Endothelial cell of umbilical vein (primary cell): ENCODE measurements around the gene FMN1.

Experiments
- CTCF ChIP-seq, 2 donors: IDR thresholded peaks; 1 replicate in 1 of 2; 2 replicates in 1 of 2; pipeline ENCODE4 v1.5.1; 2011; ENCODE audit warnings: low read length in 2 of 2, mild to moderate bottlenecking in 2 of 2, moderate library complexity in 2 of 2, control low read depth in 1 of 2, inconsistent platforms in 1 of 2, low read depth in 1 of 2; ENCODE audit not compliant: insufficient read depth in 1 of 2; ENCODE audit errors: extremely low read depth in 1 of 2
- EZH2 ChIP-seq: IDR thresholded peaks from 2 replicates; pipeline ENCODE4 v1.6.1; 2012; ENCODE audit warnings: borderline replicate concordance, low read depth, mild to moderate bottlenecking, moderate library complexity, low read length, inconsistent platforms; ENCODE audit not compliant: severe bottlenecking
- JUN ChIP-seq: IDR thresholded peaks from 2 replicates; pipeline ENCODE4 v1.6.1; 2011; ENCODE audit warnings: borderline replicate concordance, low read depth; ENCODE audit not compliant: insufficient read length, insufficient read depth
- MAX ChIP-seq: IDR thresholded peaks from 2 replicates; pipeline ENCODE4 v1.6.1; 2011; ENCODE audit not compliant: insufficient read depth, insufficient read length
- POLR2A ChIP-seq: IDR thresholded peaks from 2 replicates; pipeline ENCODE4 v1.6.1; 2012; ENCODE audit warnings: low read depth, mild to moderate bottlenecking, control low read depth, low read length
- POLR2AphosphoS5 ChIP-seq: IDR thresholded peaks from 2 replicates; pipeline ENCODE4 v1.6.1; 2012; ENCODE audit warnings: low read depth, mild to moderate bottlenecking, control low read depth, low read length, moderate library complexity; ENCODE audit not compliant: insufficient read depth

- TF ChIP-seq JUN (peak; percentile 26), POLR2AphosphoS5 (peak; percentile 48), CTCF (IDR thresholded peaks at IDR 0.05; ENCODE audit: extremely low read depth in 1 of 2, insufficient read depth in 1 of 2, low read depth in 1 of 2, low read length in 2 of 2) (no peak), EZH2 (no peak), MAX (no peak), POLR2A (no peak)
These were observed 96.1 kb downstream of the FMN1 start for GRCh38 chr15:33098094-33099058.
